ENCODE data around the gene BTG1. TPM values are rescaled to one million over a fixed set of nuclear protein-coding genes. Genes with fewer than 3 reads are reported as not detected.

BTG1 gene
- total RNA-seq, 4 donors from 2014 or later = 57.8 to 101 (median 75.6) TPM

- DNase-seq (ENCODE audit: low spot score) = no peak
- no peak for ATAC-seq (ENCODE audit: low FRiP score)
- TF ChIP-seq, protein P1, sequence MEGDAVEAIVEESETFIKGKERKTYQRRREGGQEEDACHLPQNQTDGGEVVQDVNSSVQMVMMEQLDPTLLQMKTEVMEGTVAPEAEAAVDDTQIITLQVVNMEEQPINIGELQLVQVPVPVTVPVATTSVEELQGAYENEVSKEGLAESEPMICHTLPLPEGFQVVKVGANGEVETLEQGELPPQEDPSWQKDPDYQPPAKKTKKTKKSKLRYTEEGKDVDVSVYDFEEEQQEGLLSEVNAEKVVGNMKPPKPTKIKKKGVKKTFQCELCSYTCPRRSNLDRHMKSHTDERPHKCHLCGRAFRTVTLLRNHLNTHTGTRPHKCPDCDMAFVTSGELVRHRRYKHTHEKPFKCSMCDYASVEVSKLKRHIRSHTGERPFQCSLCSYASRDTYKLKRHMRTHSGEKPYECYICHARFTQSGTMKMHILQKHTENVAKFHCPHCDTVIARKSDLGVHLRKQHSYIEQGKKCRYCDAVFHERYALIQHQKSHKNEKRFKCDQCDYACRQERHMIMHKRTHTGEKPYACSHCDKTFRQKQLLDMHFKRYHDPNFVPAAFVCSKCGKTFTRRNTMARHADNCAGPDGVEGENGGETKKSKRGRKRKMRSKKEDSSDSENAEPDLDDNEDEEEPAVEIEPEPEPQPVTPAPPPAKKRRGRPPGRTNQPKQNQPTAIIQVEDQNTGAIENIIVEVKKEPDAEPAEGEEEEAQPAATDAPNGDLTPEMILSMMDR (IDR thresholded peaks at IDR 0.05) = no peak
These were observed 35.5 kb downstream of the BTG1 start for GRCh38 chr12:92110083-92110640.

DNA sequence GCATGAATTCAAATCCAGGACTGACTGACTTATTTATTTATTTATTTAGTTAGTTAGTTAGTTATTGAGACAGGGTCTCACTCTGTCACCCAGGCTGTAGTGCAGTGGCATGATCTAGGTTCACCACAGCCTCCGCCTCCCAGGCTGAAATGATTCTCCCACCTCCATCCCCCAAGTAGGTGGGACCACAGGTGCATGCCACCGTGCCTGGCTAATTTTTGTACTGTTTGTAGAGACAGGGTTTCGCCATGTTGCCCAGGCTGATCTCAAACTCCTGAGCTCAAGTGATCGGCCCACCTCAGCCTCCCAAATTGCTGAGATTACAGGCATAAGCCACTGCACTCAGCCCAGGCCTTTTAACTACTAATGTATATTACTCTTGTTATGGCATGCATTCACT, 36.0 kb downstream of the BTG1 start:
- TF ChIP-seq, protein P1 (IDR thresholded peaks at IDR 0.05) = no peak
- DNase-seq (ENCODE audit: low spot score) (no peak), ATAC-seq (ENCODE audit: low FRiP score) (no peak)

GRCh38 chr12:92108651-92109050, 37.0 kb downstream of the BTG1 start:
- TF ChIP-seq, protein P1 (IDR thresholded peaks at IDR 0.05) = no peak
- DNase-seq (ENCODE audit: low spot score) = no peak
- ATAC-seq (ENCODE audit: low FRiP score) = peak; percentile 90

DNA sequence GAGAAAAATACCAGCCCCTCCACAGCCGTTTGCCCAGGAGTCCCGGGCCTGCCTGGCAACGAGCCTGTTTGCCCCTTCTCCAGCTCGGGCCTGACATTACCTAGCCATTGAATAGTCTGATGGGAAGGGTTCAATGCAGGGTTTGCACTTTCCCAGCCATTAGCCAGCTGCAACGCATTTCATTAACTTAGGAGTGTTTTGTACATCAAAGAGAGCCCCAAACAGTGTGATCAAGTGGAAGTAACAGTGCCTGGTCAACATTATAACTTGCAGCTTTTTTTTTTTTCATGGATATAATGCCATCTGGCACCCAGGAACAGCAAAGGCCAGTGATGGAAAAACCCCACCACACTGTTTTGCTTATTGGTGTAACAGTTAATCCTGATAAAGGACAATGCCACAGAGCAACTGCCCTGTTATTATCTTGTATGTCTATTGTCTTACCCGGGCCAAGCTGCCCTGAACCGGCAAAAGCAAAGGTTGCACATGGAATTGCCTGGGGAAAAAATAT, 38.0 kb downstream of the BTG1 start:
- ATAC-seq (ENCODE audit: low FRiP score) (no peak), DNase-seq (ENCODE audit: low spot score) (no peak)
- TF ChIP-seq, protein P1 (IDR thresholded peaks at IDR 0.05) = no peak

DNA sequence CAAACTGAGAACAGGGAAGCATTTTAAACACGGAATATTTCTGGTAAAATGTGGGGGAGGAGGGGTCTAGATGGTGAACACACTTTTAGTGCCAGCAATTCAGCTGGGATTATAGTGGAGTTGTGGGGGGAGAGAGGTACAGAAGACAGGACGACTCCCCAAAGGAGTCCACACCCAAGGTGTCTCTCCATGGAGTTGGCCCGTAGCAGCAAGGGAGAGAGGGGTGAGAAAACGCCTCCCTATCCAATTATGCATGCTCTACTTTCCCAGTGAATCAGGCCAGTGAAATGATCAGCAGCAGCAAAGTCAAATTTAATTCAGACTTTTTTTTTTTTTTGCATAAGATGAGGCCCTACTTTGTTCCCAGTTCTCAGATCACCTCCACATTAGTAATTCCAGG, 38.6 kb downstream of the BTG1 start:
- DNase-seq (ENCODE audit: low spot score) = no peak
- no peak for ATAC-seq (ENCODE audit: low FRiP score)
- TF ChIP-seq, protein P1 (IDR thresholded peaks at IDR 0.05) = no peak

DNA sequence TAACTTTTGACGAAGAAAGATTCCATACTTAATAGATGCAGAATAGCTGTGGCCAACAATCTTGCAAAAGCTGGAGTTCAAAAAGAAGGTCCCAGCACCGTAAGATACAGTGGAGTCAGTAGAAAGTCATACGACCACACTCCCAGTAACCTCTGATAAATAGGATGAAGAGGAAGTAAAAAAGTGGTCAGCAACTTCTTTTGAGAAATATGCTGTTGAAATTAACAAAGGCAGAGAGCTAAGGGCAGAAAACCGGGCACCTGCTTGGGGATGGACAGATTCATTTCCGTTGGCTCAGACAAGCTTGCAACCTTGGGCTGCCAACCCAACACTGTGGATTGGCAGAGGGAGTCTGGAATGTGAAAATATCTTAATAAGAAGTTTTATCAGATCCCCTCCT, 40.0 kb downstream of the BTG1 start:
- DNase-seq (ENCODE audit: low spot score) (no peak), ATAC-seq (ENCODE audit: low FRiP score) (no peak)
- TF ChIP-seq, protein P1 (IDR thresholded peaks at IDR 0.05) = no peak

- no peak for DNase-seq (ENCODE audit: low spot score)
- TF ChIP-seq, protein P1 (IDR thresholded peaks at IDR 0.05) = no peak
These were observed 40.5 kb downstream of the BTG1 start for GRCh38 chr12:92105110-92105509.

More at GRCh38 chr12:92105110-92105509, 40.5 kb downstream of the BTG1 start:
- no peak for ATAC-seq (ENCODE audit: low FRiP score)
